HG02763 (cell line): ENCODE measurements around the gene SLC6A7.

Experiments
- ATAC-seq: cut with Tn5 transposase; IDR thresholded peaks from one replicate; pipeline ENCODE4 v1.9.1; 2021; ENCODE audit warnings: mild to moderate bottlenecking, moderate library complexity; ENCODE audit not compliant: unreplicated experiment

Gene SLC6A7

DNA sequence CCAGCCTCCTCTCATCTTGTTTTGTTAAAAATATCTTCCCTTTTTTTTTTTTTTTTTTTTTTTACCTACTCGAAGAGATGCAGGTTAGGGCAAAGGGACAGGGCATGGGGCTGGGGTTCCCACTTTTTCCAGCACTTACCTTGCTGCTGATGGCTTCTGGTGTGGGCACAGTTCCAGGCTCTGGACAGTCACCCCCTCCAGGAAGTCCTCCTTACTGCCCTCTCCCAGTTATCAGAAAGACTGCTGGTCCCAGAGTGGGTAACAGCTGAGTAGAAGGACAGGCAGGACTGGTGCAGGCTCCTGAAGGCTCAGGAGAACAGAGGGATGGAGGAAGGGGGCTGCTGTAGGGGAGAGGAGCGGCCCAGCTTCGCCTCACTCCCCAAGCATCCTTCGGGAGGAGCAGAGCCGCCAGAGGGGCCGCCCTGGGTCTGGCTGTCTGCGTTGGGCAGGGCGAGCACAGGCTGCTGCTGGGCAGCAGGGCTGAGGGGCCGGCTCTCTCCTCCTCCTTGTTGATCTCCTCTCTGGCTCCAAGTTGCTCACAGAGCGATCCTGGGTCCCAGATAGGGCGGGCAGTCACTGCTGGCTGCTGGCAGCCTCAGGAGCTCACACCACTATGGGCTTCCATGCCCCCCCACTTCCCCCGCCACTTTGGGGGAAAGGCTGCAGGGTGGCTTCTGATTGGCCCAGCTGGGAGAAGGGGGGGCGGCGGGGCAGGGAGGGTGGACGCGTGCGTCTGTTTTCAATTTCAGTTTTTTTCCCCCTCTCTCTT lies 34.4 kb upstream of the SLC6A7 start, which contains the start of gene PDGFRB:
Gene PDGFRB (minus strand): TSS at position 588 of the 769 bp plus-strand sequence. CDS start 18,798 bp downstream, outside the sequence.
- no peak for ATAC-seq

DNA sequence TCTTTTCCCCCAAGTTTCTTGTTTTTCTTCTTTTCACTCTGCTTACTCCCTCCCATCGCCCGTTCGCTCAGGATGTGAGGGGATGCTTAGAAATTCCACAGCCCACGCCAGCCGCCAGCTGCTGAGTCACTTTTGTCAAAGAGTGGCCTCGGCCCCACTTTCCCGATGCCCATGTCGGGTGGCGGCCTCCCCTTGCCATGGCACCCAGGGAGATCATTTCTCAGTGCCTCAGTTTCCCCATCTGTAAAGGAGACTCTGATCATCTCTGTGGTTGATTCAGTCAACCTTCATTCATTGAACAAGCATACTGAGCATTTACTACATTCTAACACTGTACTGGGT lies 33.9 kb upstream of the SLC6A7 start:
- ATAC-seq: no peak

DNA sequence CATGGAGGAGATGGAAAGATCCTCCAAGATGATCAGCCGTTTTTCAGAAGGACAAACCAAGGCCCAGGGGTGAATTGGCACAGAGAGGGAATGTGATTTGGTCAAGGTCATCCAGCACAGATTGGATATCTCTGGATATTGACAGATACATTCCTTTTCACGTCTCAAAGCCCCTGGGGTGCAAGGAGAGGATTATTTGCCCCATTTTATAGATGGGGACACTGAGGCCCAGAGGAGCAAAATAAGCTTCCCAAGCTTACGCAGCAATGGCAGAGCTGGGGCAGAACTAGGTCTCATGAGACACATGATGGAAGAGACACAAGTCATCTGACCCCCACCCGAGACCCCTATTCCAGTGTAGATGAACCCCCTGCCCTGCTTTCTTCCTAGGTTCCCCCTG lies 33.3 kb upstream of the SLC6A7 start:
- ATAC-seq: no peak

DNA sequence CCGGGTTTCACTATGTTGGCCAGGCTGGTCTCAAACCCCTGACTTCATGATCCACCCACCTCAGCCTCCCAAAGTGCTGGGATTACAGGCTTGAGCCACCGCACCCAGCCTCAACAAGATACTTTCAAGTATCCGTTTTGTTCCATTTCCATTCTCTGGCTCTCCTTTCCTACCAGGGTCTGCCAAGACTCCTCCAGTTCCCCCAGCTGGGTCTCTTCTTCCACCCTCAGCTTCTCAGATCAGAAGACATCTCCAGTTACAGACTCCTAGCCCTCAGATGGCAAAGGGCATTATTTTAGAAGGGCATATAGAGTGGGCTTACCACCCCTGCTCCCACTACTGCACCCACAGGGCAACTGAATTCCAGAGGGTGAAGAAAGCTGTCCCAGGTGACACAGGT lies 32.7 kb upstream of the SLC6A7 start:
- no peak for ATAC-seq

DNA sequence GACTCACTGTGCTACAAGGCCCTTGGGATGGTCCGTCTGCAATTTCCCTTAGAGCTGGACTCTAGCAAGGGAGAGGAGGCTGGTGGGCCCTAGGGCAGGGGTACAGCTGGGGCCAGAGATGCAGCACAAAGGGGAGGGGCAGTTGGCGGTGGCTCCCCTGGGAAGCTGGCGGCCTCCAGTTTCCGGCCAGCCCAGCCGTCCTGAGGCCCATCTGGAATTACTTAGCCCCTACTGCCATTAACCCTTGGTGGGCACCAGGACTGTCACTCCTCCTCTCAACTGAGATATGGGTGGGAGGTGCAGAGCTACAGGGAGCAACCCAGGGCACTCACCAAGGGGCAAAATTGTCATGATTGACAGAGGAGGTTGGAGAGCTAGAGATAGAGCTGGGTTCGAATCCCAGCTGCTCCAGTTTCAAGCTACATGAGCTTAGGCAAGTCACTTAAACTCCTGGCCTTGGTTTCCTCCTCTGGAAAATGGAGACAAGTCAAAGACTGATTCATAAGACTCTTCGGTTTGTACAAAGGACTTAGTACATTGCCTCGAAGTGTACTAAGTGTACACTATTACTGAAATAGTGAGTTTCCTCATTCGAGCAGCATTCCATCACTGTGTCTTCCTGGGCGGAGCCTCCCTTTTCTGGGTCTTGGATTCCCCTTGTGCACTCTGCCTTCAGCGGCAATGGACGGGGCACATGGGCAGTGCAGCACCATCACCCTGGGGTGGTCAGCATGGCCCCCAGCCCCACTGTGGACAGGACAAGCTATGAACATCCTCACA lies 31.5 kb upstream of the SLC6A7 start:
- no peak for ATAC-seq

DNA sequence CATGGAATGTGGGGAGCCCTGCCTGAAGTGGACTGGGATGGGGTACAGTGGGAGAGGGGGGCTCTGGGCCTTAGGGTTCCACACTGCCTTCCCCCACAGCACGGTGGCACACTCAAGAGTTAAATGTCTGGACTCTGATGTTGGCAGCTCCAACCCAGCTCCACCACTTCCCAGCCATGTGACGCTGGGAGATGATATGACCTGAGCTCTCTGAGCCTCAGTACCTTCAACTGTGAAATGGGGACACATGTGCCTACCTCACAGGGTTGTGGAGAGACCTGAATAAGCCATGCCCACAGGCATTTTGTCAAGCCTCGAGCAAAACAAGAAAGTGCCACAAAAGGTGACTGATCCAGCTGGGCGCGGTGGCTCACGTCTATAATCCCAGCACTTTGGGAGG lies 30.8 kb upstream of the SLC6A7 start:
- ATAC-seq: no peak

DNA sequence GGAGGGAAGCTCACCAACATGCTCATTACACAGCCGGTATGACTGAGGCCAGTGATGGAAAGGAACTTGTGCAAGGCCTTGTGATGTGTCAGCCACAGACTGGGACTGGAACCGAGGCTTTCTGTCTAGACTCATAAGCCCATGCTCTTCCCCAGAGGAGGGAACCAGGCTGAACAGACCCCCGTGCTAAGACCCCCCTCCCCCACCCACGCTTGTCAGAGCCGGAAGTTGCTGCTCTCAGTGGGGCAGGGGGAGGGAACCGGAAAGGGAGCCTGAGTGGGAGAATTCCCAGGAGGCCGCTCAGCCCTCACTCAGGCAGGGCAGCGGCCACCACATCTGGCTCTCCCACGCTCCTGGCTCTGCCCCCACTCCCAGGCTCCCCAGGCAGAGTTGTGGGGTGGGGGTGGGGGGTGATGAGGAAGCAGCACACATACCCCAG lies 30.1 kb upstream of the SLC6A7 start:
- ATAC-seq: no peak

DNA sequence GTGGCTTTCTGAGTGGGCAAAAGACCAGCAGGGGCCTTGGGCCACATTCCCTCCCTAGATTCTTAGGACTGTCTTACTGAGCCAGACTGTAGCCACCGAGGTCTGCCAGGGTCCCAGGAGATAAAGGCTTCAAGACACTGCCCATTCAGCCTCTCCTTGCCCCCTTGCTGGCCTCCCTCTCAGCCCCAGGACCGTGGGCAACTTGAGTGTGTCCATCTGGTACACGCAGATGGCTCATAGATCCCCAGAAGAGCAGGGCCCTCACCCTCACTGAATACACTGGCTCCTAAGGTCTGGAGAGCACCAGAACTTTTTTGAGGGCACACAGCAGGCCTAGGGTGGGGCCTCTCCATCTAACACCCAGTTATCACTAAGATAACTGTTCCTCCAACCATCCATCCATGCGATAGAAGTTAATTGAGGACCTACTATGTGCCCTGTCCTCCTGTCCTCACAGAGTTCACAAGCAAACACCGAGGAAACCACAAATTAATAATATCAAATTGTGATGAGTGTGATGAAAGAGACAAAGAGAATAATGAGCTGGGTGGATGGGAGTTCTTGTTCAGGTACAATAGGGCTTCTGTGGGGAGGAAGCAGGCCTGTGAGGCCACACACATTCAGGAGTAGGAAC lies 29.3 kb upstream of the SLC6A7 start:
- ATAC-seq: no peak

DNA sequence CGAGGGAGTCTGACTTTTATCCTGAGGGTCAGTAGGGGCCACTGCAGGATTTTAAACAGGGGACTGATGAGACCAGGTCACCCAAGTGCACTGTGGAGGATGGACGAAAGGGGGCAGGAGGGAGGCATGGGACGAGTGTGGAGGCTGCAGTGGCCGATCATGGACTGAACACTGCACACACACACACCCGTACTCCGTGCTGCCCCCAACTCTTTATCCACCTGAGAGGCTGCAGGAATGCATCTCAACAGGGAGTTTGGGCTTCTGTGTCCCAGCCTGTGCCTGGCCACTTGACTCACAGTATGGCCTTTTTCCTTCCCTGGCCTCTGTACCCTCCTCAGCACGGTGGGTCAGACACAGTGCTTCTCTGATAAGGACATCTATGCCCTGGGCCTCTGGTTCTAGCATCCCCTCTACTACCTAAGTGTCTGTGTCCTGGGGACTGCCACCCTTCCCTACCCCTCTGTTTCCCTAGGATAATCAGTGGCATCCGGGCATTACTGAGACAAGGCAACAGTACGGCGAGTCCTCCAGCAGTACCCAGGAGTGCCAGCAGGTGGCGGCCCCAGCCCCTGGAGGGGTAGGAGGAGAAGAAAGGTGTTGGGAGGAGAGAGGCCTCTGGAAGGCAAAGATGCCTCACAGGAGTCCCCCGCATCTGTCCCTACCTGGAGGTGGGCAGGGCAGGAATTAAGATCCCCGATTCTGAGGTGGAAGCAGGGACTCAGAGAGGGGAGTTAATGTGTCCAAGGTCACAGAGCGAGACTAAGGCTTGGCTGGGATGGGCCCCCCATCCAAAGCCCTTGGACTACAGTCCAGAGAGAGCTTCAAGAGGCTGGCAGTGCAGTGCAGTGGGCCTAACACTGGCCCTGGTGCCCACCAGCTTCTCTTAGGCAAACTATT lies 28.4 kb upstream of the SLC6A7 start:
- ATAC-seq: peak; percentile 70

DNA sequence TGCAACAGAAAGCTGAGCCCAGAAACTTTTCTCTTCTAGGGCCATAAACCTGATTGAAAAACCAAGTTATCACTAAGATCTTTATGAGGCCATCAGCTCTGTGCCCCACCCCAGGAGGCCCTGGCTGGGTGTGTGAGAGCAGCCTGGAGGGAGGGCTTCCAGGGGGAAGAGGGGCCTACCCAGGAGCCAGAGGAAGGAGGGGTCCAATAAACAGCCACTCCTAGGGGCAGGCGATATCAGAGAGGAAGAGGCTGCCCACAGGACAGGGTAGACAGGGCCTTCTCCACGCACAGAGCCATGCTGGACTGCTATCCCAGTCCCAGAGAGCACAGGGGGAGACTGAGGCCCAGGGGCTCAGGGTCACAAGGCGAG lies 27.7 kb upstream of the SLC6A7 start:
- no peak for ATAC-seq

DNA sequence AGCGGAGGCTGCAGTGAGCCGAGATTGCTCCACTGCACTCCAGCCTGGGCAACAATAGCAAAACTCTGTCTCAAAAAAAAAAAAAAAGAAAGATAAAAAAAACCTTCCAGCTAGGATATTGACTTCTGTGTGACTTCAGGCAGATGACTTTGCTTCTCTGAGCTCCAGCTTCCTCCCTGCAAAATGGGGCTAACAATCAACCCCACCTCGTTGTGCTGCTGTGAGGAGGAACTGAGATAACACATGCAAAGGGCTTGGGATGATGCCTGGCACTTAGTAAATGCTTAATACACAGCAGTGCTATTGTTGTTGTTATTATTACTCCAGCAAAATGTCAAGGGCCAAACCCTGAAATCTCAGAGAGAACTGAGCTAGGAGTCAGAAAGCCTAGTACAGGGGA lies 26.8 kb upstream of the SLC6A7 start:
- ATAC-seq: no peak

DNA sequence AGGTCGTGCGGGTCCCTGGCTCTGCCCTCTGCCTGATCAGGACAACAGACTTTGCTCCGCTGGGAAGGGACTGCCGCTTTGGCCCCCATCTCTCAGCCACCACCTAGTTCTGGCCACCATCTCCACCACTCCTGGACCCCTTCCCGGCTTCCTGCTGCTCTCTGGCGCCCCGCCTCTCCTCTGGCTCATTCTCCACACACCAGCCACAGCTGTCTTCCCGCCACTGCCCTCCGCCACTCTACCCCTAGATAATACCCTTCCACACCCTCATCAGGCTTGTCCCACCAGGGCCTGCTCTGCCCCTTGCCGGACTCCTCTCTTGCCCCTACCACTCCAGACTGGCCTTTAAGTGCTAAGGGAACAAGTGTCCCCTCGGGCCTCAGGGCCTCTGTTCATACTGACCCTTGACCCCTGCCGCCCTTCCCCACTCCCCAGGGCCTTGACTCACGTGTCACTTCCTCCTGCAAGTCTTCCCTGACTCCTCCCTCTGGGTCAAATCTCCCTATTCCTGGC lies 26.3 kb upstream of the SLC6A7 start:
- ATAC-seq: no peak

DNA sequence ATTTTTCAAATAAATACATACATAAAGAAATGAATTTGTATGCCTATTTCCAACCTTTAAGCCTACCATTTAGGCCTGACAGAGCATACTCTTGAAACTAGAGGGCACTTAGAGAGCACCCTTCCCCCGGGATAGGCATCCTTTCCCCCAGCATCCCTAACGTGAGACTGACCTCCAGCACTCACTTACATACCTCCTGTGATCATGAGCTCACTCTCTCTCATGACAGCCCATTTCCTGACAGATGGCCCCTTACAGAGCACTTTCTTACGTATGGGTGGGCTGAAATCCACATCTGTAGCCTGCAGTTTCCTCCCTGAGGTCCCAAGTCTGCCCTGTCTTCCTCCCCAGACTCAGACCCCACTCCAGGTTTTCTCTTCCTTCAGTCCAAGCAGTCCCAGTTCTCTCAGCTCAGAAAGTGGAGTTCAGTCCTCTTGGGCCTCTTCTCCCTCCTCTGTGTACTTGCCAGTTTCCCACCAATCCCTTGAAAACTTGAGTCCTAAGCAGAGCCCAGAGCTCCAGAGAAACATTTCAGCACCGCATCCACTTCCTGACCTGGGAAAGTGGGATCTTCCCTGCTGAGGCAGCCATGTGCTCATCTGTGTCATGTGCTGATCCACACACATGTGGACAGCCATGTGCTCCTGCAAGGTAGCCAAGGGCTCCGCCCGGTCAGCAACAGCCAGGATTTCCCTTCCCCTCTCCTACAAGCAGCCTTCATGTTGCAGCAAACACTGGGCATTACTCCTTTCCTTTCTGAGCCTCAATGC lies 25.5 kb upstream of the SLC6A7 start:
- no peak for ATAC-seq

DNA sequence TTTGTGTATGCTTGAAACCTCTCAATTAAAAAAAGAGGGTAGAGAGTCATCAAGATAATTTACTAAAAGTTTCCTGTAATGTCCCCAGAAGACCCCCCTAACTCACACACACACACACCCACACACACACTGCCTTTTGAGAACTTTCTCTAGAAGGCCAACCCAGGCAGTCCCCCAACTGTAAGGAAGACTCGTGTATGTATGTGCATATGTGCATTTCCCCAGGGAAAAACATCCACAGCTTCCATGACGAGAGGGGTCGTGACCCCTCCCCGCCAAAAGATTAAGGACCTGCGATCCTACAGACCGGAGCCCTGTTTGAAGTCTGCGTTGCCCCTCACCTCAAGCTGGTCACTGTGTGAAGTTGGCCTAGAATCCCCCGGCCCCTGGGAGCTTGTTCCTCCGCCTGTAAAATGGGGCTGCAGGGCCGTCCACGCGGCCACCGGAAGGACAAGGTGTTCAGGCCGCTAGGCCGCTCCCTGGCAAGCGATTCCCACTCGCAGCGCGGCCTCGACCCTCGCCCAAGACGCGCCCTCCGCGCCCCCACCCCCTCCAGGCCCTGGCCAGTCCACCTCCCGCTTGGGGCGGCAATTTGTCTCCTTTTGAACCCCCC lies 23.7 kb upstream of the SLC6A7 start:
- ATAC-seq: no peak

DNA sequence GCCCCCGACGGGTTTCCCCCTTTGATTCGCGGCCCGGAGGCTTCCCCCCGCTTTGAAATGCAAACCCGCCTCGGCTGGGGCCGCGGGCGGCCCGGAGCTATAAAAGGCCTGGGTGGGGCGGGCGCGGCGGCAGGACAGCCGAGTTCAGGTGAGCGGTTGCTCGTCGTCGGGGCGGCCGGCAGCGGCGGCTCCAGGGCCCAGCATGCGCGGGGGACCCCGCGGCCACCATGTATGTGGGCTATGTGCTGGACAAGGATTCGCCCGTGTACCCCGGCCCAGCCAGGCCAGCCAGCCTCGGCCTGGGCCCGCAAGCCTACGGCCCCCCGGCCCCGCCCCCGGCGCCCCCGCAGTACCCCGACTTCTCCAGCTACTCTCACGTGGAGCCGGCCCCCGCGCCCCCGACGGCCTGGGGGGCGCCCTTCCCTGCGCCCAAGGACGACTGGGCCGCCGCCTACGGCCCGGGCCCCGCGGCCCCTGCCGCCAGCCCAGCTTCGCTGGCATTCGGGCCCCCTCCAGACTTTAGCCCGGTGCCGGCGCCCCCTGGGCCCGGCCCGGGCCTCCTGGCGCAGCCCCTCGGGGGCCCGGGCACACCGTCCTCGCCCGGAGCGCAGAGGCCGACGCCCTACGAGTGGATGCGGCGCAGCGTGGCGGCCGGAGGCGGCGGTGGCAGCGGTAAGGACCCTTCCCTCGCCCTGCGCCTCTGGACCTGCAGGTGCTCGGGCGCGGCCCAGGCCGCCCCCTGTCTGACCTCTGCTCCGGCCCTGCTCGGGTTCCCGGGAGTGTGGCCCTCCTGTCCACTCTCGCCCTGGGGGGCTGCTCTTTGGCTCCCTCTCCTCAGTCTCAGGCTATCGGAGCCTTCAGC lies 23.0 kb upstream of the SLC6A7 start, which contains the start of gene CDX1:
Gene CDX1 (plus strand): TSS at position 129 of the 862 bp plus-strand sequence. CDS start 99 bp downstream, at position 228.
- ATAC-seq: no peak

DNA sequence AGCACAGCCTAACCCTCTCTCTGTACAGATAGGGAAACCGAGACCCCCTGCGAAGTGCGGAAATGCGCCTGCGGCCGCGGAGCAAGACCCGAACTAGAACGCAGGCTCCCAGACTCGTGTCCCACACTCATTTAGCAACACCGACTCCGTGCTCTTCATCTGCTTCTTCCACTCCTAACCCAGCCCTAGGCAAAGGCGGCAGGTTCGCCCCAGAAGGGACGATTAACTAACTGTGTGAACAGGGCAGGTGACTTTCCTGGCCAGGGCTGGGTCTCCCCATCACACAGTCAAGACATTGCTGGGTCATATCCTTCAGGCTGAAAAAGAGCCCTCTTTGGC lies 22.4 kb upstream of the SLC6A7 start:
- no peak for ATAC-seq

DNA sequence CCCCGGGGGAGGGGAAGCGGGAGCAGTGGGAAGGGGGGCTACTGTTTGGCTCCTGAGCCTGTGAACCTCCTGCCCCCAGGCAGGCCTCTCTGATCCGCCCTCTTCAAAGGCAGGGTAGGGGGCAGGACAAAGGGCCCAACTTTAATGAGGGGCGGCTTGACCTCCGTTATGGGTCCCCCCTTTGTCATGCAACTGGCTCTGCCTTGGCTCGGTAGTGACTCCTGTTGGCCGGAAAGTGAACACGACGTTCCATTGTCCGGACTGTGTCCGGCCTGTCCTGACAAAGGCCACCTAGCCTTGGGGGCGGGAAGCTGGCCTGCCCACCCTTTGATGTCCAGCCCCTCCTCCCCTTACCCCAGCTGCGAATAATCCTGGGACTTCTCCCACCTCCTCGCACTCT lies 22.0 kb upstream of the SLC6A7 start:
- no peak for ATAC-seq

DNA sequence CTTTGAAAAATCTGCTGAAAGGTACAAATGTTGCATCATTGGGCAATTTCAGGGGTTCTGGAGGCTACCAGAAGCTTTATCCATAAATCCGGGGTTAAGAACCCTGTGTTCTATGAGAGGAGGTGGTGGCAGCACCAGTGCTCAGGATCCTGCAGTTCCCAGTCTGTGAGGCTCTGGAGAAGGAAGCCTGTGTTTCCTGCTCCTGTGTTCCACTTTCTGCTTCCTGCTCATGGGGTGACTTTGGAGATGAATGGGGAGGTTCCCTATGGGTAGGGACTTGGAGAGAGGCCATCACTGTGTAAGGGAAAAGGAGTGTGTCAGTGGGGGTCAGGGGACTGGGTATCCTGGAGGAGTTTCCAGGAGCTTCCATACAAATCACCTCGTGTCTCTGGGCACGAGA lies 21.0 kb upstream of the SLC6A7 start:
- ATAC-seq: no peak

DNA sequence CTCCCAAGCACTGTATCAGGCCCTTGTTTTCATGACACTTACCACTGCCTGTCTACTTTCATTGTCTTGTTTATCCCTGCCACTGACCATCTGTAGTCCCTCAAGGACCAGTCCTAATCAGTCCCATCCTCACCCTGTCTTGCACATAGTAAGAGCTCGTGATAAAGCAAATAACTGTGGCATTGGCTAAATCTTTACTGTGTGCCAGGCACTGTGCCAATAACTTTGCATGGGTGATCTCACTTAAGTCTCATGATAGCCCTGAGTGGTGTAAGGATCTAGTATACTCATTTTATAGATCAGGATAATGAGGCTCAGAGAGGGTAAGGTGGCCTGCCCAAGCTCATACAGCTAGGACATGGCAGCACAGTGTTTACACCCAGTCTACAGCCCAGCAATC lies 17.7 kb upstream of the SLC6A7 start:
- no peak for ATAC-seq
